Epithelial cell of proximal tubule (primary cell): ENCODE results near the gene OR1N1. TPM values are rescaled to one million over a fixed set of nuclear protein-coding genes. Genes with fewer than 3 reads are reported as not detected.

ENCODE experiments used
- total RNA-seq: library from RNA; depleted of rRNA; stranded (reverse); fragments of >200 nt; gene quantifications from 2 replicates; pipeline ENCODE4 v1.2.3, GENCODE V29; 2015

The OR1N1 gene
- total RNA-seq, 1 donor from 2014 or later: not detected

Other genes starting within 250 kb of the OR1N1 start
- gene PTGS1, start 156.3 kb downstream of the OR1N1 start, total RNA-seq: 2.2 and 6.0 TPM in 2 replicates
- gene OR1J1, start 49.4 kb downstream of the OR1N1 start, total RNA-seq: not detected in 2 replicates
- gene OR1J2, start 16.5 kb downstream of the OR1N1 start, total RNA-seq: not detected in 2 replicates
- gene OR1J4, start 8.2 kb downstream of the OR1N1 start, total RNA-seq: not detected in 2 replicates
- gene OR1N2, start 25.8 kb upstream of the OR1N1 start, total RNA-seq: not detected in 2 replicates
- gene OR1L8, start 56.1 kb upstream of the OR1N1 start, total RNA-seq: not detected in 2 replicates
- not detected in 2 replicates for gene OR1Q1, start 87.4 kb upstream of the OR1N1 start, total RNA-seq
- gene OR1B1, start 130.3 kb upstream of the OR1N1 start, total RNA-seq: not detected in 2 replicates
- not detected in 2 replicates for gene OR1L1, start 134.4 kb upstream of the OR1N1 start, total RNA-seq
- gene OR1L3, start 147.8 kb upstream of the OR1N1 start, total RNA-seq: not detected in 2 replicates
- gene OR1L4, start 196.7 kb upstream of the OR1N1 start, total RNA-seq: not detected in 2 replicates
- not detected in 2 replicates for gene OR1L6, start 215.0 kb upstream of the OR1N1 start, total RNA-seq